H9 (cell line): ENCODE measurements around the gene LRFN2. TPM values are rescaled to one million over a fixed set of nuclear protein-coding genes. Genes with fewer than 3 reads are reported as not detected.

Source experiments
- DNase-seq: peaks from one replicate; pipeline ENCODE4 v3.0.0-alpha.2; 2017
- H2AFZ ChIP-seq: one replicate; pipeline ENCODE4 v1.6.1; 2013; ENCODE audit warnings: mild to moderate bottlenecking, low read length, control low read depth, moderate library complexity
- H2AK5ac ChIP-seq: 2 replicates; pipeline ENCODE4 v1.6.1; 2013; ENCODE audit warnings: low read length, control low read depth, mixed read lengths; ENCODE audit not compliant: insufficient read length
- H2BK120ac ChIP-seq: one replicate; pipeline ENCODE4 v1.6.1; 2013; ENCODE audit warnings: low read depth, mild to moderate bottlenecking, low read length, control low read depth, inconsistent platforms; ENCODE audit not compliant: poor library complexity, severe bottlenecking
- H2BK12ac ChIP-seq: 2 replicates; pipeline ENCODE4 v1.6.1; 2013; ENCODE audit warnings: low read length, control low read depth, mixed read lengths, low read depth; ENCODE audit not compliant: insufficient read length
- H2BK15ac ChIP-seq: 2 replicates; pipeline ENCODE4 v1.6.1; 2013; ENCODE audit warnings: low read depth, low read length, control low read depth
- H2BK20ac ChIP-seq: one replicate; pipeline ENCODE4 v1.6.1; 2013; ENCODE audit warnings: low read depth, mild to moderate bottlenecking, low read length, control low read depth, inconsistent platforms; ENCODE audit not compliant: poor library complexity, severe bottlenecking
- H2BK5ac ChIP-seq: 2 replicates; pipeline ENCODE4 v1.6.1; 2013; ENCODE audit warnings: low read length, control low read depth, mixed read lengths; ENCODE audit not compliant: insufficient read length
- H3K14ac ChIP-seq: 2 replicates; pipeline ENCODE4 v1.6.1; 2013; ENCODE audit warnings: low read length, control low read depth; ENCODE audit not compliant: insufficient read depth
- H3K18ac ChIP-seq: 2 replicates; pipeline ENCODE4 v1.6.1; 2013; ENCODE audit warnings: low read depth, mild to moderate bottlenecking, mixed read lengths, low read length, control low read depth; ENCODE audit not compliant: insufficient read length
- H3K23ac ChIP-seq: 2 replicates; pipeline ENCODE4 v1.6.1; 2013; ENCODE audit warnings: low read length, control low read depth, mixed read lengths, low read depth; ENCODE audit not compliant: insufficient read length
- H3K23me2 ChIP-seq: 2 replicates; pipeline ENCODE4 v1.6.1; 2013; ENCODE audit warnings: low read depth, mild to moderate bottlenecking, mixed read lengths, low read length, control low read depth; ENCODE audit not compliant: insufficient read length, poor library complexity, severe bottlenecking
- H3K27ac ChIP-seq: 2 replicates; pipeline ENCODE4 v1.5.1; 2013; ENCODE audit warnings: low read length, control low read depth, mixed read lengths, low read depth; ENCODE audit not compliant: insufficient read length
- H3K27me3 ChIP-seq: 2 replicates; pipeline ENCODE4 v1.6.1; 2013; ENCODE audit warnings: low read length, control low read depth, inconsistent platforms; ENCODE audit not compliant: insufficient read depth
- H3K4ac ChIP-seq: 2 replicates; pipeline ENCODE4 v1.6.1; 2013; ENCODE audit warnings: low read depth, mild to moderate bottlenecking, control low read depth, inconsistent platforms, low read length, moderate library complexity
- H3K4me1 ChIP-seq: 2 replicates; pipeline ENCODE4 v1.6.1; 2013; ENCODE audit warnings: low read length, control low read depth, inconsistent platforms; ENCODE audit not compliant: insufficient read depth
- H3K4me2 ChIP-seq: 2 replicates; pipeline ENCODE4 v1.6.1; 2013; ENCODE audit warnings: low read length, control low read depth, mixed read lengths; ENCODE audit not compliant: insufficient read length, insufficient read depth
- H3K56ac ChIP-seq: 2 replicates; pipeline ENCODE4 v1.6.1; 2013; ENCODE audit warnings: low read depth, mild to moderate bottlenecking, mixed read lengths, low read length, control low read depth; ENCODE audit not compliant: insufficient read length
- H3K79me1 ChIP-seq: 2 replicates; pipeline ENCODE4 v1.6.1; 2013; ENCODE audit warnings: low read depth, mild to moderate bottlenecking, moderate library complexity, low read length, control low read depth, inconsistent platforms; ENCODE audit not compliant: insufficient read depth, poor library complexity, severe bottlenecking
- H3K79me2 ChIP-seq: 2 replicates; pipeline ENCODE4 v1.6.1; 2013; ENCODE audit warnings: low read length, control low read depth, inconsistent platforms; ENCODE audit not compliant: insufficient read depth
- H3K9ac ChIP-seq: 2 replicates; pipeline ENCODE4 v1.6.1; 2013; ENCODE audit warnings: low read length, control low read depth, mixed read lengths; ENCODE audit not compliant: insufficient read length; ENCODE audit errors: extremely low read depth
- H3K9me3 ChIP-seq: one replicate; pipeline ENCODE4 v1.6.1; 2013; ENCODE audit warnings: low read depth, low read length, inconsistent platforms; ENCODE audit not compliant: control insufficient read depth
- H3T11ph ChIP-seq: one replicate; pipeline ENCODE4 v1.6.1; 2013; ENCODE audit warnings: mild to moderate bottlenecking, low read length, control low read depth, inconsistent platforms
- H4K20me1 ChIP-seq: one replicate; pipeline ENCODE4 v1.6.1; 2013; ENCODE audit not compliant: control insufficient read depth, insufficient read length, insufficient read depth
- H4K5ac ChIP-seq: 2 replicates; pipeline ENCODE4 v1.6.1; 2013; ENCODE audit warnings: low read depth, mild to moderate bottlenecking, mixed read lengths, low read length, control low read depth; ENCODE audit not compliant: insufficient read length
- H4K8ac ChIP-seq: replicated peaks from 2 replicates; pipeline ENCODE4 v1.6.1; 2013; ENCODE audit warnings: low read length, control low read depth, mixed read lengths, low read depth; ENCODE audit not compliant: insufficient read length
- H4K91ac ChIP-seq: 2 replicates; pipeline ENCODE4 v1.6.1; 2013; ENCODE audit warnings: low read depth, mild to moderate bottlenecking, moderate library complexity, mixed read lengths, low read length, control low read depth; ENCODE audit not compliant: insufficient read length
- H3K27ac Mint-ChIP-seq, 3 experiments: 2 replicates in 2 of 3; 3 replicates in 1 of 3; pipeline ENCODE4 v1.8.0; 2020 to 2021; ENCODE audit warnings: mixed read lengths in 3 of 3, mild to moderate bottlenecking in 1 of 3, moderate library complexity in 1 of 3
- H3K27me3 Mint-ChIP-seq: 2 replicates; pipeline ENCODE4 v1.8.0; 2021; ENCODE audit warnings: low read depth, mild to moderate bottlenecking, moderate library complexity, mixed read lengths
- H3K36me3 Mint-ChIP-seq, 3 experiments: 2 replicates in 2 of 3; 3 replicates in 1 of 3; pipeline ENCODE4 v1.8.0; 2020 to 2021; ENCODE audit warnings: low read depth in 3 of 3, mixed read lengths in 3 of 3; ENCODE audit not compliant: insufficient read depth in 1 of 3
- H3K4me1 Mint-ChIP-seq, 2 experiments: 2 replicates each; pipeline ENCODE4 v1.8.0; 2020; ENCODE audit warnings: mixed read lengths in 2 of 2
- H3K4me3 Mint-ChIP-seq, 2 experiments: 2 replicates in 1 of 2; 3 replicates in 1 of 2; pipeline ENCODE4 v1.8.0; 2020 to 2021; ENCODE audit warnings: mild to moderate bottlenecking in 2 of 2, mixed read lengths in 2 of 2, moderate library complexity in 1 of 2
- H3K9me3 Mint-ChIP-seq, 2 experiments: 2 replicates in 1 of 2; 3 replicates in 1 of 2; pipeline ENCODE4 v1.8.0; 2020; ENCODE audit warnings: mild to moderate bottlenecking in 2 of 2, mixed read lengths in 2 of 2, moderate library complexity in 1 of 2
- CTCF ChIP-seq: fragments of 200-600 bp; sonication (generic); conservative IDR thresholded peaks from 3 replicates; pipeline ENCODE4 v1.8.0; 2021; ENCODE audit warnings: antibody characterized with exemption, mild to moderate bottlenecking
- WGBS: extraction: QIAGEN DNeasy Blood & Tissue Kit; methylation state at CpG from one replicate; pipeline ENCODE4 v1.1.7; 2013; ENCODE audit warnings: missing lambda C conversion rate, low lambda C conversion rate, mixed read lengths; ENCODE audit not compliant: insufficient read length; ENCODE audit errors: extremely low coverage; 5-methylcytosine and 5-hydroxymethylcytosine counted together
- total RNA-seq: library from RNA; stranded (reverse); gene quantifications from 2 replicates; pipeline ENCODE4 v1.2.1, GENCODE V29; 2021

Gene LRFN2
- total RNA-seq, 1 experiment from 2014 or later: 0.11 TPM

GRCh38 chr6:40349901-40350746 is 237.0 kb downstream of the LRFN2 start:
- TF ChIP-seq CTCF: no peak
- Histone ChIP-seq H2BK120ac (no peak overlapping the region), H3K23ac (no peak overlapping the region), H3T11ph (no peak overlapping the region), H3K9me3 (no peaks in the 10 kb centered on the region), H2BK12ac (no peak overlapping the region), H3K56ac (no peak overlapping the region), H2AFZ (no peak overlapping the region), H4K20me1 (no peaks in the 10 kb centered on the region), H2AK5ac (no peak overlapping the region), H2BK5ac (no peak overlapping the region), H4K91ac (no peak overlapping the region), H3K79me2 (no peaks in the 10 kb centered on the region), H3K9ac (no peak overlapping the region), H3K23me2 (peaks cover 3% of the 10 kb centered on the region), H4K5ac (no peak overlapping the region), H4K8ac (no peak overlapping the region), H3K14ac (no peak overlapping the region), H3K18ac (no peak overlapping the region), H3K4ac (no peak overlapping the region), H3K4me1 (peaks cover 16% of the 10 kb centered on the region; the same call in 1 of the 2 replicates), H2BK20ac (no peak overlapping the region), H3K79me1 (no peaks in the 10 kb centered on the region), H3K27ac (no peak overlapping the region), H3K4me2 (no peak overlapping the region), H3K27me3 (no peaks in the 10 kb centered on the region), H2BK15ac (no peak overlapping the region)
- no peak overlapping the region for H3K4me3 Mint-ChIP-seq
- no peaks in the 10 kb centered on the region for H3K36me3 Mint-ChIP-seq
- peak; percentile 24 for DNase-seq
- peaks cover 13 to 16% of the 10 kb centered on the region in 2 experiments for H3K4me1 Mint-ChIP-seq
- no peak overlapping the region for H3K27ac Mint-ChIP-seq
- no peaks in the 10 kb centered on the region; a peak in 1 of 5 replicates for H3K9me3 Mint-ChIP-seq
- no peaks in the 10 kb centered on the region; the same call in 1 of the 2 replicates for H3K27me3 Mint-ChIP-seq
- WGBS: no CpG with 5 or more reads among the region's 11 CpGs
